ENCODE data around the gene CPEB3. TPM values are rescaled to one million over a fixed set of nuclear protein-coding genes. Genes with fewer than 3 reads are reported as not detected.

The CPEB3 gene
- total RNA-seq, 3 donors from 2014 or later = 7.4 to 11.0 (median 8.2) TPM

- no peaks in the 10 kb centered on the region for H3K36me3 ChIP-seq (ENCODE audit: low read depth)
- no peaks in the 10 kb centered on the region for H3K4me1 ChIP-seq (ENCODE audit: low read depth)
- intact Hi-C loops (cut with DNase I, micrococcal nuclease) = no loop called here
- H3K4me3 ChIP-seq = no peak overlapping the region
- no peaks in the 10 kb centered on the region for H3K9me3 ChIP-seq
- no peak for TF ChIP-seq CTCF (IDR thresholded peaks at IDR 0.05)
- no peak for DNase-seq
- no peak for ATAC-seq
Measured at GRCh38 chr10:92187101-92187500, 103.8 kb downstream of the CPEB3 start.

GRCh38 chr10:92184977-92185376 is 105.9 kb downstream of the CPEB3 start:
- no peak overlapping the region for H3K4me3 ChIP-seq
- no peak for DNase-seq
- H3K36me3 ChIP-seq (ENCODE audit: low read depth) = no peaks in the 10 kb centered on the region
- no peak for TF ChIP-seq CTCF (IDR thresholded peaks at IDR 0.05)
- H3K9me3 ChIP-seq = no peaks in the 10 kb centered on the region
- ATAC-seq = no peak
- intact Hi-C loops (cut with DNase I, micrococcal nuclease) = no loop called here
- no peaks in the 10 kb centered on the region for H3K4me1 ChIP-seq (ENCODE audit: low read depth)

GRCh38 chr10:92183199-92183598 is 107.7 kb downstream of the CPEB3 start:
- Histone ChIP-seq H3K9me3 (no peaks in the 10 kb centered on the region), H3K36me3 (ENCODE audit: low read depth) (no peaks in the 10 kb centered on the region), H3K4me3 (no peak overlapping the region), H3K4me1 (ENCODE audit: low read depth) (no peaks in the 10 kb centered on the region)
- ATAC-seq (no peak), DNase-seq (no peak)
- TF ChIP-seq CTCF (IDR thresholded peaks at IDR 0.05) = no peak
- intact Hi-C loops (cut with DNase I, micrococcal nuclease) = no loop called here

GRCh38 chr10:92181575-92181974 is 109.3 kb downstream of the CPEB3 start:
- intact Hi-C loops (cut with DNase I, micrococcal nuclease) = no loop called here
- no peak for TF ChIP-seq CTCF (IDR thresholded peaks at IDR 0.05)
- Histone ChIP-seq H3K9me3 (no peaks in the 10 kb centered on the region), H3K36me3 (ENCODE audit: low read depth) (no peaks in the 10 kb centered on the region), H3K4me3 (no peak overlapping the region), H3K4me1 (ENCODE audit: low read depth) (no peaks in the 10 kb centered on the region)
- ATAC-seq = no peak
- DNase-seq = no peak

- no peak for ATAC-seq
- Histone ChIP-seq H3K4me3 (no peak overlapping the region), H3K36me3 (ENCODE audit: low read depth) (no peaks in the 10 kb centered on the region), H3K4me1 (ENCODE audit: low read depth) (no peaks in the 10 kb centered on the region), H3K9me3 (no peaks in the 10 kb centered on the region)
- DNase-seq = no peak
- intact Hi-C loops (cut with DNase I, micrococcal nuclease) = no loop called here
- TF ChIP-seq CTCF (IDR thresholded peaks at IDR 0.05) = no peak
Measured at GRCh38 chr10:92180399-92180798, 110.5 kb downstream of the CPEB3 start.

DNA sequence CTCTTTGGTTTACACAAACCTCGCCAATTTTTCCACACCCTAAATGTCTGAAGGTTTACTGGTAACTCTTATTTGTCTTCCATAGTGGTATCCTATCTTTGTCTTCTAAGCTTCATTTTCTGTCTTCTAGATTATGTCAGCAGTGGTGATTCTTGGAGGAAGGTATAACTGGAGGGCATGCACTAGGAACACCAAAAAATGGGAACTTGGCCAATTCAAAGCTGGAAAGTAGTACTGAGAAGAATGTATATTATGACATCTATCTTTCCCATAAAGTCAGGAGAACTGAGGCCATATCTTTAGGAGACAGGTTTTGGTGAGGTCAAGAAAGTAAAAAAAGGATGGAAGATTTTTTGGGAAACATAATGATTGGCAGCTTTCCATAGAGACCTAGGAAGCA is 113.3 kb downstream of the CPEB3 start:
- H3K4me3 ChIP-seq = no peak overlapping the region
- intact Hi-C loops (cut with DNase I, micrococcal nuclease) = no loop called here
- no peak for TF ChIP-seq CTCF (IDR thresholded peaks at IDR 0.05)
- H3K9me3 ChIP-seq = no peaks in the 10 kb centered on the region
- H3K4me1 ChIP-seq (ENCODE audit: low read depth) = no peaks in the 10 kb centered on the region
- H3K36me3 ChIP-seq (ENCODE audit: low read depth) = no peaks in the 10 kb centered on the region
- ATAC-seq (no peak), DNase-seq (no peak)

All from mucosa of descending colon (tissue), 3 donors.